ENCODE results near the gene TREML1.

DNA sequence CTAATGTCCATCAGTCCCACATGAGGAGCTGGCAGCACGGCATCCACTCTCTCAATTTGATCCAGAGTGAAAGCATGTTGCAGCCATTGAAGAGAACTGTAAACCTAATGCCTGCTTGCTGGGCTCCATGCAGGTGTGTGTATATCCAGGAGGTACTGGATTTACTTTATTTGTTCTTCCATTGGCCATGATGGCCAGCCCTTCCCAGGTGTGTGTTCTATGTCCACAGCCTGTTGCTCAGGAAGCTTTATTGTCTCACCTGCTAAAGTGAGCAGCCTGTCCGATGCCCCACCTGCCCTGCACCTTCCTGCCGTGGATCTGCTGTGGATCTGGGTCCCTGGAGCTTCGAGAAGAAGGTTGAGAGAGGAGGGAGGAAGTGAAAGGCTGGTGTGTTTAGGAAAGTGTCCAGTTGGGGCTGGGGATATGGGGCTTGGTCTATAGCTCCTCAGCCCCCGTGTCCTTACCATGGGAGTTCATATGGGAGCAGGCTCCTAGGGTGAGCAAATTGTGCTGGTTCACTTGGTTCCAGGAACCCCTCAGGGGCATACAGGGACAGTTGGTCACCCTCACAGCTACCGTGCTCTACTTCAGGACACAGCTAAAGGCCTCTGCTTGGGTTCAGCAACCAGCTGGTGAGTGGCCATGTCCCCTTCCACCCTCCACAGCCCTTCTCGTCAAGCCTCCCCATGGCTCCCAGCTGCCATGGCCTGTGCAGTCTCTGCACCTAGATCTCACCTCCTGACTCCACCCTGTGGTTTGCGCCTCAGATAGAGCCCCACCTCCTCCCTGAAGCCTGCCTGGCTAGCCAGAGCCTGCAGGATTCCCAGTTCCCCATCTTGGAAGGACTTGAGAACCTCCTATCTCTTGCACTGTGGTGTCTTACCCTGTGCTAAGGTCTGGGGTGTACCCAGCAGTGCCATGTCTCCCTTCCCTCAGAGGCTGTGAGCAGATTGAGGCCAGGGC is 34.1 kb upstream of the TREML1 start:
- TF ChIP-seq, protein P1, sequence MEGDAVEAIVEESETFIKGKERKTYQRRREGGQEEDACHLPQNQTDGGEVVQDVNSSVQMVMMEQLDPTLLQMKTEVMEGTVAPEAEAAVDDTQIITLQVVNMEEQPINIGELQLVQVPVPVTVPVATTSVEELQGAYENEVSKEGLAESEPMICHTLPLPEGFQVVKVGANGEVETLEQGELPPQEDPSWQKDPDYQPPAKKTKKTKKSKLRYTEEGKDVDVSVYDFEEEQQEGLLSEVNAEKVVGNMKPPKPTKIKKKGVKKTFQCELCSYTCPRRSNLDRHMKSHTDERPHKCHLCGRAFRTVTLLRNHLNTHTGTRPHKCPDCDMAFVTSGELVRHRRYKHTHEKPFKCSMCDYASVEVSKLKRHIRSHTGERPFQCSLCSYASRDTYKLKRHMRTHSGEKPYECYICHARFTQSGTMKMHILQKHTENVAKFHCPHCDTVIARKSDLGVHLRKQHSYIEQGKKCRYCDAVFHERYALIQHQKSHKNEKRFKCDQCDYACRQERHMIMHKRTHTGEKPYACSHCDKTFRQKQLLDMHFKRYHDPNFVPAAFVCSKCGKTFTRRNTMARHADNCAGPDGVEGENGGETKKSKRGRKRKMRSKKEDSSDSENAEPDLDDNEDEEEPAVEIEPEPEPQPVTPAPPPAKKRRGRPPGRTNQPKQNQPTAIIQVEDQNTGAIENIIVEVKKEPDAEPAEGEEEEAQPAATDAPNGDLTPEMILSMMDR (IDR thresholded peaks at IDR 0.05), result no peak
- no peak for TF ChIP-seq EZH2 (IDR thresholded peaks at IDR 0.05)
- no peak for TF ChIP-seq EZH2phosphoT487 (IDR thresholded peaks at IDR 0.05)

Measured in neural progenitor cell (in vitro differentiated cells).